Activated CD4-positive, alpha-beta T cell treated with anti-CD3 and anti-CD28 coated beads, Interleukin-10, Interleukin-2, amounts not matched to agents 100 ng/mL and 50 ng/mL, durations not matched to agents 16 hours and 8 hours (primary cell): ENCODE data around the gene TCERG1.

Source experiments
- DNase-seq: peaks from one replicate; pipeline ENCODE4 v3.0.0-alpha.2; 2020

The TCERG1 gene

GRCh38 chr5:146446861-146447733 lies at the start of gene TCERG1:
TCERG1 (plus strand) TSS chr5:146447333; CDS start chr5:146447350, 17 bp downstream.
- DNase-seq: peak; percentile 99

GRCh38 chr5:146398826-146399225 lies 48.3 kb upstream of the TCERG1 start:
- DNase-seq: no peak

GRCh38 chr5:146399481-146399880 lies 47.7 kb upstream of the TCERG1 start:
- DNase-seq: no peak

GRCh38 chr5:146400201-146400600 lies 46.9 kb upstream of the TCERG1 start:
- DNase-seq: no peak

GRCh38 chr5:146401021-146401420 lies 46.1 kb upstream of the TCERG1 start:
- no peak for DNase-seq

- no peak for DNase-seq
These were observed 44.2 kb upstream of the TCERG1 start for GRCh38 chr5:146402949-146403348.

GRCh38 chr5:146409054-146409671 lies 38.0 kb upstream of the TCERG1 start:
- DNase-seq: no peak

GRCh38 chr5:146410272-146410671 lies 36.9 kb upstream of the TCERG1 start:
- no peak for DNase-seq

- DNase-seq: no peak
These were observed 27.4 kb upstream of the TCERG1 start for GRCh38 chr5:146419696-146420095.

GRCh38 chr5:146425023-146425422 lies 22.1 kb upstream of the TCERG1 start:
- no peak for DNase-seq

GRCh38 chr5:146426305-146426704 lies 20.8 kb upstream of the TCERG1 start:
- DNase-seq: no peak

GRCh38 chr5:146426853-146427618 lies 20.1 kb upstream of the TCERG1 start:
- peak; percentile 50 for DNase-seq

- DNase-seq: no peak
These were observed 19.5 kb upstream of the TCERG1 start for GRCh38 chr5:146427619-146427997.

GRCh38 chr5:146428658-146429057 lies 18.5 kb upstream of the TCERG1 start:
- no peak for DNase-seq

GRCh38 chr5:146440353-146440752 lies 6.8 kb upstream of the TCERG1 start:
- DNase-seq: no peak

- DNase-seq: no peak
These were observed 6.2 kb upstream of the TCERG1 start for GRCh38 chr5:146440870-146441495.

- no peak for DNase-seq
These were observed 5.2 kb upstream of the TCERG1 start for GRCh38 chr5:146441896-146442295.

- peak; percentile 78 for DNase-seq
These were observed 724 bp downstream of the TCERG1 start for GRCh38 chr5:146447734-146448380.

GRCh38 chr5:146448783-146449519 lies 1.8 kb downstream of the TCERG1 start:
- no peak for DNase-seq

- no peak for DNase-seq
These were observed 2.9 kb downstream of the TCERG1 start for GRCh38 chr5:146450002-146450401.

- DNase-seq: no peak
These were observed 4.3 kb downstream of the TCERG1 start for GRCh38 chr5:146451411-146451810.

GRCh38 chr5:146457431-146457830 lies 10.3 kb downstream of the TCERG1 start:
- DNase-seq: no peak
